GM10847 (cell line): ENCODE results near the gene RFTN1.

Experiments used
- POLR2A ChIP-seq: IDR thresholded peaks from 2 replicates; pipeline ENCODE4 v1.6.1; 2011; ENCODE audit not compliant: insufficient read length; ENCODE audit errors: extremely low read depth

Gene RFTN1

GRCh38 chr3:16266714-16267113, 246.8 kb downstream of the RFTN1 start:
- no peak for TF ChIP-seq POLR2A
